Tibial nerve (tissue), 3 donors: ENCODE data around the gene NAPA.

ENCODE experiments used
- CTCF ChIP-seq, 5 experiments: fragments of 200-600 bp in 3 of 5; fragments of 450-650 bp in 2 of 5; sonication (generic) in 3 of 5; IDR thresholded peaks; one replicate each; pipeline ENCODE4 v1.5.1; 2016 to 2019; ENCODE audit warnings: antibody characterized with exemption in 5 of 5, mild to moderate bottlenecking in 3 of 5, moderate library complexity in 2 of 5
- POLR2A ChIP-seq, 2 donors: fragments of 450-650 bp; IDR thresholded peaks; one replicate each; pipeline ENCODE4 v1.6.1; 2017; ENCODE audit warnings: antibody characterized with exemption in 2 of 2, mild to moderate bottlenecking in 2 of 2, moderate library complexity in 2 of 2

GRCh38 chr19:47534628-47535027 lies 19.8 kb upstream of the NAPA start:
- TF ChIP-seq POLR2A (IDR thresholded peaks at IDR 0.05) = no peak
- TF ChIP-seq CTCF (IDR thresholded peaks at IDR 0.05) = no peak
